Lower leg skin (tissue), 3 donors: Measurements from ENCODE around the gene TLE1.

ENCODE experiments used
- POLR2A ChIP-seq, 2 donors: fragments of 450-650 bp; IDR thresholded peaks; one replicate each; pipeline ENCODE4 v1.6.1; 2016 to 2017; ENCODE audit warnings: antibody characterized with exemption in 2 of 2, mild to moderate bottlenecking in 1 of 2, moderate library complexity in 1 of 2
- TF ChIP-seq, protein P1 (sequence below), 3 donors: fragments of 450-650 bp; IDR thresholded peaks; one replicate each; pipeline ENCODE4 v1.5.1; 2016; ENCODE audit warnings: antibody characterized with exemption in 3 of 3, mild to moderate bottlenecking in 3 of 3, moderate library complexity in 2 of 3

DNA sequence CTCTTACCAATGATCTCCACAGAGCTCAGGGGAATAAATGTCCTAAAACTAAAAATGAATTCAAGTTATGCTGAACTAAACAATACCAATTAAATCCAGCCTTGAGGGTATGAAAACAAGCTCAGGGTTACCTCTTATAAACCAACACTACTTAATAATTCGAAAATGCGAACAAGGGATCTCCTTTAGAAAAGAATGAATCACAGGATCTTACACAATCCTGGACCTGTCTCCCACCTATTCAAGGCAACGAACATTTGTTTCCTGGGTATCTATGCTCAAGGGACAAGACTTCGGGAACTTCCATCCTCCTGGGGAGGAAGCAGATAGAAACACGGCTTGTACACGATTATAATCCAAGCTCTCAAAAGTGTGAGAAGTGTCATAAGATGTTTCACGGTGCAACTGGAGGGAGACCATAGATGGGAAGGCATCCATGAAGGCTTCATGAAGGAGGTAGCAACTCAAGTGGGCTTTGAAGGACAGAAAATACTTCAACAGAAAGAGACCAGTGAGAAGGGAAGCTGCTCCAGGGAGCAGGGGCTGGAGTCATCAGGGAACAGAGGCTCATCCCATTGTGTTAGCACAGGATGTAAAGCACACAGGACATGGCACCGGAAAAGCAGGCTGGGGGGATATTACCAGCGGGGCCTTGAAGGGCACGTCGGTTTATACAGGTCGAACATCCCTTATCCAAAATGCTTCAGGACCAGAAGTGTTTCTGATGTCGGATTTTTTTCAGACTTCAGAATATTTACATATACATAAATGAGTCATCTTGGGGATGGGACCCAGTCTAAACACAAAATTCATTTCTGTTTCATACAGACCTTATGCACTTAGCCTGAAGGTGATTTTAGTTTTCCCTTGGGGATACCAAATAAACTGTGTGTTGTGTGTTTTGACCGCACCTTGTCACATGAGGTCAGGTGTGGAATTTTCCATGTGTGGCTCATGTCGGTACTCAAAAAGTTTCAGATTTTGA is 87.4 kb downstream of the TLE1 start:
- TF ChIP-seq, protein P1, sequence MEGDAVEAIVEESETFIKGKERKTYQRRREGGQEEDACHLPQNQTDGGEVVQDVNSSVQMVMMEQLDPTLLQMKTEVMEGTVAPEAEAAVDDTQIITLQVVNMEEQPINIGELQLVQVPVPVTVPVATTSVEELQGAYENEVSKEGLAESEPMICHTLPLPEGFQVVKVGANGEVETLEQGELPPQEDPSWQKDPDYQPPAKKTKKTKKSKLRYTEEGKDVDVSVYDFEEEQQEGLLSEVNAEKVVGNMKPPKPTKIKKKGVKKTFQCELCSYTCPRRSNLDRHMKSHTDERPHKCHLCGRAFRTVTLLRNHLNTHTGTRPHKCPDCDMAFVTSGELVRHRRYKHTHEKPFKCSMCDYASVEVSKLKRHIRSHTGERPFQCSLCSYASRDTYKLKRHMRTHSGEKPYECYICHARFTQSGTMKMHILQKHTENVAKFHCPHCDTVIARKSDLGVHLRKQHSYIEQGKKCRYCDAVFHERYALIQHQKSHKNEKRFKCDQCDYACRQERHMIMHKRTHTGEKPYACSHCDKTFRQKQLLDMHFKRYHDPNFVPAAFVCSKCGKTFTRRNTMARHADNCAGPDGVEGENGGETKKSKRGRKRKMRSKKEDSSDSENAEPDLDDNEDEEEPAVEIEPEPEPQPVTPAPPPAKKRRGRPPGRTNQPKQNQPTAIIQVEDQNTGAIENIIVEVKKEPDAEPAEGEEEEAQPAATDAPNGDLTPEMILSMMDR (IDR thresholded peaks at IDR 0.05): no peak
- no peak for TF ChIP-seq POLR2A (IDR thresholded peaks at IDR 0.05)
